OCI-M2 (cell line): Measurements from ENCODE around the gene ITGAL.

Source experiments
- DNase-seq: peaks from one replicate; lab custom pipeline; 2025; ENCODE audit not compliant: unreplicated experiment; lab: John Stamatoyannopoulos, UW

ITGAL gene

GRCh38 chr16:30541502-30542329 is 69.2 kb downstream of the ITGAL start:
- no peak for DNase-seq

GRCh38 chr16:30543067-30543466 is 70.5 kb downstream of the ITGAL start:
- DNase-seq = no peak

- no peak for DNase-seq
Observed at GRCh38 chr16:30546115-30546514, 73.6 kb downstream of the ITGAL start.

- DNase-seq = no peak
Observed at GRCh38 chr16:30548416-30549253, 76.1 kb downstream of the ITGAL start.

- no peak for DNase-seq
Observed at GRCh38 chr16:30551781-30552180, 79.2 kb downstream of the ITGAL start.

- no peak for DNase-seq
Observed at GRCh38 chr16:30552956-30553355, 80.4 kb downstream of the ITGAL start.

GRCh38 chr16:30553393-30553899 is 80.9 kb downstream of the ITGAL start:
- no peak for DNase-seq

GRCh38 chr16:30554557-30555314 is 82.2 kb downstream of the ITGAL start:
- DNase-seq = no peak

GRCh38 chr16:30555315-30556124 is 83.0 kb downstream of the ITGAL start:
- DNase-seq = no peak

- no peak for DNase-seq
Observed at GRCh38 chr16:30556125-30556473, 83.6 kb downstream of the ITGAL start.

GRCh38 chr16:30557707-30557956 is 85.1 kb downstream of the ITGAL start:
- no peak for DNase-seq

GRCh38 chr16:30557957-30558788 is 85.6 kb downstream of the ITGAL start, which contains the start of gene ZNF764:
Gene ZNF764, minus strand, starts transcription at chr16:30558374. Its CDS starts 192 bp downstream, at chr16:30558182.
- peak; percentile 91 for DNase-seq

GRCh38 chr16:30558789-30559377 is 86.3 kb downstream of the ITGAL start:
- no peak for DNase-seq

GRCh38 chr16:30559690-30560089 is 87.1 kb downstream of the ITGAL start:
- no peak for DNase-seq

GRCh38 chr16:30561089-30561816 is 88.7 kb downstream of the ITGAL start:
- no peak for DNase-seq

GRCh38 chr16:30562021-30562420 is 89.5 kb downstream of the ITGAL start:
- no peak for DNase-seq

GRCh38 chr16:30565526-30565925 is 93.0 kb downstream of the ITGAL start:
- DNase-seq = no peak

GRCh38 chr16:30565984-30566383 is 93.4 kb downstream of the ITGAL start:
- no peak for DNase-seq

GRCh38 chr16:30566531-30566930 is 94.0 kb downstream of the ITGAL start:
- DNase-seq = no peak
